Right kidney (tissue), 1 donor: ENCODE results near the gene TTC13.
"Not testable (repeated sequence)": the region's sequence is repeated elsewhere in the genome, so short reads cannot be mapped to it uniquely, and the experiment has no call there.

Experiments
- DNase-seq: peaks from one replicate; pipeline ENCODE4 v3.0.0-alpha.2; 2016

TTC13 gene

DNA sequence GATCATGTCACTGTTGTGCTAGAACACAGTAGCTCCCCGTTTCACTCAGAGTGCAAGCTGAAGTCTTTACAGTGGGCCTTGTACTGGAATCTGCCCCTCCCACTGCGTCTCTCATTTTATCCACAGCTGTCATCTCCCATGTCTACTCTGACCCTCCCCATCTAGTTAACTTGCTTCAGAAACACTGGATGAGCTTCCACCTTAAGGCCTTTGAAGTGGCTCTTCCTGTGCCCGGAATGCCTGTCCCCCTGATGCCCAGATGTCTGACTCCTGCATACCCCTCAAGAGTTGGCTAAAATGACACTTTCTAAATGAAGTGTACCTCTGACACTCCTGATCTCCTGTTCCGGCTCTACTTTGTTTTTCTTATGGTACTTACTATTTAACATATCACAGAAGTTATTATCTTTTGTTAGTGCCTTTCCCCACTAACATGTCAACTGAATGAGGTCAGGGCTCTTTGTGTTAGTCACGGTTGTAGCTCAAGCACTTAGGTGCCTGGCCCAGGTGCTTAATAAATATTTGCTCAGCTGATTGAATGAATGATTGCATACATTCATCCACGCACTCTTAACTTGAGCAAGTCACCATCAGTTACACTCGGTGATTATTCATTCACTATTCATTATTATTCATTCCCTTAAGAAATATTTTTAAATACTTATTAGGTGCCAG, 13.6 kb upstream of the TTC13 start:
- DNase-seq, result no peak

DNA sequence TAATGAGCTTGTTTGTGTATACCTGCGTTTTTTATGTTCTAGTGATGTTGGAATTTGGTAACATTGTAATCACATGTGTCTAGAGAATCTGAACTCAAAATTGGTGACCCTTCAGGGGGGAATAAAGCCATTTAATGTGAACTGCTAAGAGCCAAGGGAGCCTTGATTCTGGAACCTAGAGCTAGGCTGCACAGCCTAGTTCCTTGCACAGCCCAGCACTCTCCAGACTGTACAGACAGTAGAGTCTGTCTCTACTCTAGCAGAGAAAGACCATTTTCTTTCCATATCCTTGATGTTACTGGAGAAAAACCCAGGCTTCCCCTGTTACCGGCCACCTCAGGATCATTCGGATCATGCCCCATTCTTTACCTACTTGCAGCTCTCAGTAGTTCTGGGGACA, 8.8 kb upstream of the TTC13 start:
- DNase-seq, result no peak

DNA sequence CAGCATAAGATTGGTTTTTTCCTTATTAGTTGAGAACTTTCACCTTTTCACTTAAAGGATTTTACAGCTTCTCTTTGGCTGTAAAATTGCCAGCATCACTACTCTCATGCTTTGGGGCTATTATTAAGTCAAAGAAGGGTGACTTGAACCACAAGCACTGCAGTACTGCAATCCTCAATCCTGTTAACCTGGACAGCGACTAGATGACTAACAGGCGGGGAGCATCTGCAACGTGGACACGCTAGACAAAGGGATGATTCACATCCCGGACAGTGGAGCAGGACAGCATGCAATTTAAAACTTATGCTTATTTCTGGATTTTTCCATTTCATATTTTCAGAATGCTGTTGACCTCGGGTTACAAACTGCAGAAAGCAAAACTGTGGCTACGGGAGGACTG, 8.3 kb upstream of the TTC13 start:
- DNase-seq, result no peak

DNA sequence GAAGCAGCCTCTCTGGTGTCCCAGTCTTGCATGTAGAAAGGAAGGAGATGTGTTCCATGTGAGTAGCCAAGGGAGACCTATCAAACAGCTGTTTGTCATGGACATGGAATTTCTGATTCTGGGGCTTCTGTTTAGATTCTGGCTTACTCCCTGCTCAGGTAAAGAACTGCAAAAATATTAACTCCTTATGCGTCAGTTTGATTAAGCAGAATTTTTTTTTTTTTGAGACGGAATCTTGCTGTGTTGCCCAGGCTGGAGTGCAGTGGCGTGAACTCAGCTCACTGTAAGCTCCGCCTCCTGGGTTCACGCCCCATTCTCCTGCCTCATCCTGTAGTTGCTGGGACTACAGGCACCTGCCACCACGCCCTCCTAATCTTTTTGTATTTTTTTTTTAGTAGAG, 7.0 kb upstream of the TTC13 start:
- no peak for DNase-seq

DNA sequence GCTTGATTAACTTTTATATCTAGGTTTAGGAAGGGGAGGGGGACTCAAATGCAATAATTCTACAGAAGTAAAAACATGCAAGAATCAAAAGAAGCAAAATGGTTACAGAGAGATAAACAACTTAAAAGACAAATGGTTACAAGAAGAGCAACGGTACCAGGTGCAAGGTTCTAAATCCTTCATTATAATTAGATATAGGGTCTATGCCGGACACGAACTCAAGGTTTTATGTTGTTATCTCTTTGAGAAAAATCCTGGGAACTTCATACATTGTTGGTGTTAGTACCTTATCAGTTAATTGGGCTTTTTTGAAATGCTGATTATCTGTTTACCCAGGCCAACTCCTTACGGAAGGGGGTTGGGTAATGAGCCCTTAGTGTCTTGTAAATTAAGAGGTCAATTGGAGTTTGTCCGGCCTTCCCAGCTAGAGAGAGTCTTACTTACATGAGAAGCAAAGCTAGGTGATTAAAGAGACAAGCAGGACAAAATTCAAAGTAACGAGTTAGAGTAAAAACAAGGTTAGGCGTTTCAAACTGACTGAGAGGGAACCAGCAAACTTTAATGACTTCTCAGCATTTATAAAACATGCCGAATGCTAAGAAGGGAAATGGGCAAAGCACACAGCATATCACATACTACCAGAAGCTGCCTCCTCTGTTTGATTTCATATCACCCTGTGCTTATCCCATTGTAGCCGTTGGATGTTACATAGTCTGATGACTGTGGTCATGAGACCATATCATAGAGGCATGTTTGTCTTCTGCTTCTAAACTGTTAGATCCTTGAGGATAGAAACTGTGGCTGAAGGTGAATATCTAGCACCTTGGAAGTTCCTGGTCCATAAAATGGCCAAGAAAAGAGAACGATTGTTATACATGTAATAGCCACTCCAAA, 6.2 kb upstream of the TTC13 start:
- not testable (repeated sequence) for DNase-seq

DNA sequence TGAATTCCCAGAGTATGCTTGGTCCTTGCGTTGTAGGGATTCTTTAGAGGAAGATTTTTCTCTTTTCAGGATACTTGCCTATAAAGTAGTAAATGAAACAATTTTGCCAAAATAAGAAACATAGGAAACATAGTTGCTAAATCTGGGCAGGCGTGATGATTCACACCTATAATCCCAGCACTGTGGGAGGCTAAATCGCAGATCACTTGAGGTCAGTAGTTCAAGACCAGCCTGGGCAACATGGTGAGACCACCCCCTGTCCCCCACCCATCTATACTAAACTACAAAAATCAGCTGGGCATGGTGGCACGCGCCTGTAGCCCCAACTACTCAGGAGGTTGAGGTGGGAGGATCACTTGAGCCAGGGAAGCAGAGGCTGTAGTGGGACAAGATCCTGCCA, 5.2 kb upstream of the TTC13 start:
- no peak for DNase-seq

DNA sequence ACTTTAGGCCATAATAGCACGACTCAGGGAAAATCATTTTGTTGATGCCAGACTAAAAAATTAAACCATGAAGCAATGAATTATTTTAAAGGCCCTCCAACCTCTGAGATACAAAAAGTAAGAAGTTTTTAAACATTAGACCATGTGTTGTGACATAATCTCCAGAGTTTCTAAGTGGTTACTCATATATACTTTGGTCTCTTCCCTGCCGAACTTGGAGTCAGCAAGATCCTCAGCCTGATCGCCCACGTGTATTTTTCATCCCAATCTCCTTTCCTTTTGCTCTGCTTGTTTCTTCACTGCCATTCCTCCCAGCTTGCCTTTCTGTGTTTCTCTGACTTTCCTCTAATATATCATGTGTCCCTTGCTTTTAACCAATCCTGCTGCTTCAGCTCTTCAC, 4.0 kb upstream of the TTC13 start:
- DNase-seq, result no peak

DNA sequence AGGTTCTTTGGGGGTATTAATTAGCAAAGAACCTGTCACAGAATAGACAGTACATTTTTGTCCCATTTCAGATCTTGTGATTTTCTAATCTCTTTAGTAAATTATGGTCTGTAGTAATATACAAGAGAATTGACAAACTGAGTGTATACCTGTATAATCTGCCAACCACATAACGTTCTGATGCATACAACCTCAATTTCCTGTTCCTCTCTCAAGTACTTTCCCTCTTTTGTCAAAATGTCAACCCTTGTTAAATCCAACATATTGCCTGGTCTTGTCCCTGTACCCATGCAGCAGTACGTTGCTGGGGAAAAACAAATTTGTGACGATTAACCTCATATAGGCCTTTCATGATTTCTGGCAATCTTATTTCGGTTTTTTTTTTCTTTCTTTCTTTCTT, 1.3 kb upstream of the TTC13 start:
- no peak for DNase-seq

DNA sequence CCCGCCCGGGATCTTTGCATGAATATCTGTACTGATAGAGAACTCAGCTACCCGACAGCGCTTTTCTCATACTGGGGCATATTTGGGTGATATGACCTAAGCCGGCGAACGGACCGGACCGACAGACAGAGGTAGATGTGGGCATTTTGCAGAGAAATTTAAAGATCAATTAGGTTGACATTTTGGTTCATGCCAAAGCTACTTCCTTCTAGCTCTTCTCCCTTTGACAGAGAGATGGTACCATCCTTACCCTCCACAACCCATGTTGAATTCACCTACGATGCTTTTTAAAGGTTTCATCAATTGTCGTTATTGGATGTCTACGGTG, 692 bp upstream of the TTC13 start:
- no peak for DNase-seq

DNA sequence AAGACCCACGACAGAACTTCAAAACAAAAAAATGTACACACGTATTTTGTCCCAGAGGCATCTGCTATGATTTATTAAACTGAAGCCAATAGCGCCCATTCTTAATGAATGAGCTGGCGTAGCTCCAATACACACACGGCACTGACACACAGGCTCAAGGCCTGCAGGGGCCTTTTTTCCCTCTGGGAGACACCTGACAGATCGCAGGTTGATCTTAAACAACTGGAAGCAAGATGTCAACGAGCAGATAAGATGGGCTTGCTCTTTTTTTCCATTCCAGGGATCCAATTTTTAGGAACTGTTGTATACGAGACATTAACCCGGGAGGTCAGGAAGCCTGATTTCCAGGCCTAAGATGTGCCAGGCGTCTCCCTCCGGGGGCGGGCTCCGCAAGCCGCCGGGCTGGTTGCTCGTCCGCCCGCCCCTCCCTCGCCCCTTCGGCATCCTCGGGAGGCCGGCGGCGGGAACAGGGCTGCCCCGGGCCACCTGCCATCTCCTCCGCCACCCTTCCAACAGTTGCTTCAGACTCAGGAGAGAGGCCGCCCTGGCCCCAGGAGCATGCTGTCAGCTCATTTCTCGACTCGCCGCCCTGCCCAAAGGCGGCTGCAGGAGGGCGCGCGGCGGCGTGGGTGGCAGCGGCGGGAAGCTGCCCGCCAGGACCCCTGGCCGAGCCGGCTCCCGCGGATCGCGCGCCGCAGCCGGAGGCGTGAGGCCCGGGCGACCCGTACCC, 735 bp downstream of the TTC13 start:
- peak; percentile 74 for DNase-seq

DNA sequence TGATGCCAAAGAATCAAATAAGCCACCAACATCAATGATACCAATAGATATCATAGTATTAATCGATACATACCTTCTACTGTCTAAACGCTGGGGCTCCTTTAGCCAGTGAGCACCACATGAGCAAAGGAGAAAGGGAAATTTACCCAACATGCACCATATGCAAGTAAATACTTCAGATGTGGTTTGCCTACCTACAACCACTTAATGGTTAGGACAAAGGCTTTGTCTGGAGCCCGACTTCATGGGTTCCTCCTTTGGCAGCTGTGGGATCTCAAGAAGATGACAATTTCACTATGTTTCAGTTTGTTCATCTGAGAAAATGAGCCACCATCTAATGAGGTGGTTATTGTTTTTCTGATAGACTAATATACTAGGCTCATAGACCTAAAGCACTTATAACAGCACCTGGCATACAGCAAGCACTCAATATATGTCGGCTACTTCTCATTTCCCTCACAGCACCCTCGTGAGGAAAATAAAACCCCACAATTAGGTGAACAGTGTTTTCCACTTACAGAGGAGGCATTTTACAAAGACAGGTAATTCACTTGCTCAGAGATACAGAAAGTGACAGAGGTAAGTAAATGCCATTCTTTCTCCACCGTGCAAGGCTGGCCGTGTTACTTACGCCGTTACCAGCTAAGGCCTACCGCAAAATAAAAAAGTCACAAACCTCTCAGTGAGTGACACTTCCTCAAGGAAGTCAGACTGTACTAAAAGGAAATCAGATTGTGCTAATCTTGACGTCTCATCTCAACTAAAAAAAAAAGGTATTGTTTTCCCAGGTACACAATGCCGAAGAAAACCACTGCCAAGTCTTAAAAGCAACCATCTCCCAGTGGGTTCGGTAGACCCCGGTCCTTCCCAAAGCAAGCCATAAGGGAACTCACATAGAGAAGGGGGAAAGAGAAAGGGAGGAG, 1.6 kb downstream of the TTC13 start:
- peak; percentile 6 for DNase-seq

DNA sequence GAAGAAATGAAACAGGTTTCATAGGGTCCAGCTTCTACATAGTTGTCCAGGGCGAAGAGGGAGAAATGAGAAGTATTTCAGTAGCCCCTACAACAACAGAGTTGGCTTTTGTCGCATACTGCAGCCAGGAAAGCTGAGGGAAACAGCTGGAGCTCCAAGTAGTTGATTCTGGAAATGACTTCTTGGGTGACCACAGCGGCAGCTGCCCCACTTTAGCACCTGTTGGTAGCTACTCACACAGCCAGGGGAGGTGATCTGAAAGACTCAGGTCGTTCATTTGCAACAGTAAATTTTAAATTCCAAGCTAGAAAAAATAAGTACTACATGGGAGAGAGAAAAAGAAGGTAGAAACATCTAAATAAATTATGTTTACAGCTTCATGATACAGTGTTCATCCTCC, 2.3 kb downstream of the TTC13 start:
- no peak for DNase-seq

DNA sequence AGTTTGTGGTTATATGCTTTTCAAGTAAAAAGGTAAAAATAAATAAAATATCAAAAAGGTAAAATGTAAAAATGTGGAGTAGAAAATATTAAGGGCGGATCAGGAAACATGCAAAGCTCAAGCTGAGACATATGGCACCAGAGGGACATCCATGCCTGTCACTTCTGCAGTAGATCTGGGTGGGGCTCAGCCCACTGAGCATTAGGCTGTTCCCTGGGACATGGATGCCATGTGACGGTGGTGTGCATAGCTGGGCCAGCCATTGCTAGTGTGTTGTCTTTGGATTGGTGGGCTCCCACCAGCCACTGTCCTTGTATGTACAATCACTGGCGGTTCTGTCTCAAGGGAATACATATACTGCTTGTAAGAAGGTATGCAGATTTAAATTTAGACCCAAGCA, 3.0 kb downstream of the TTC13 start:
- DNase-seq, result no peak

DNA sequence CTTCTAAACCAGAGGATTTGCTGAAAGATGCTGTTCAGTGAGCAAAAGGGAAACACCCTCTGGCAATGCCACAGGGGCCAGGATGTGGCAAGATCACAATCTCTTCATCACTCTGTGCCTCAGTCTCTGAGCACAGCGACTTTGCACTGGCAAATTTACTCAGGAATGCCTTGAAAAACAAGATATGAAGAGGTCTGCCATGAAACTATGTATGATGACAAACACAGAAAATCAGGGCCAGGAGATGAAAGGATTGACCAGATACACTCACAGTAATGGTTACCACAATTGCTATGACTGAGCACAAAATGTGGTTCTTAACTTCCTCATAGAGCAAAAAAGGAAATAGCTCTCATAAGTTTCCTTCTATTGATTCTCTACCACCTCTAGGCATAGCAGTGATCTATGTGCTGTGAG, 5.8 kb downstream of the TTC13 start:
- DNase-seq, result no peak

DNA sequence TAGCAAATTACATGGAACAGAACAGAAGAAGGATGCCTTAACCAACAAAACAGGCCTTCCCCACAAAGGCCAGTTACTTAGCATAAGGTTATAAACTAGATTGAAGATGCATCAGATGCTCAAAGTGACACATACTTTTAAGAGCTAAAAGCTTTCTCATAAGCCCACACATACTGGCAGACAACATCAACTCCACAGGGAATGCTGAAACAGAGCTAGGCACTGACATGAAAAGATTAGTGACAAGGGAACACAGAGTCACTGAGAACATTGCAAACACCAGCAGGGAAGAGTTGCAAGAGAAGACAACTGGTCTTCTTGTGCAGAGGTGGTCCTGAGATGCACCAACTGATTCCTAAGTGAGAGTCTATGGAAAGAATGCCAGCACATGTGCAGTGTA, 6.9 kb downstream of the TTC13 start:
- no peak for DNase-seq

DNA sequence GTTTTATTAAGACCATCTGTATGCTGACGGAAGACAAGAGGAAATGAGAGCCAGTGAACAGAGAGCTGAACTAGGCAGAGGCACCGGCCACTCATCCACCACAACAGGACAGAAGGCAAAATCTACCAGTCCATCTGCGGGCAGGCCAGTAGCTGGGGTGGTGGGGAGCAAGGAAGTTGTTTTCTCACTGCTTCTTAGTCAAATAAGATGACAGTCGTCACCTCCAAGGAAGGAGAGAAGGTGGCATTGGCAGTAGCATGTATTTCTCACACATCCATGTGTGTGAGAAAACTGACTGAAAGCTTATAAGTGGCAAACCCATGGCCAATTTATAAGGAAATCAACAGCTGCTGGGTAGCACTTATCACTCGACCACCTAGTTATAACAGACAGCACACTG, 8.2 kb downstream of the TTC13 start:
- DNase-seq, result no peak

DNA sequence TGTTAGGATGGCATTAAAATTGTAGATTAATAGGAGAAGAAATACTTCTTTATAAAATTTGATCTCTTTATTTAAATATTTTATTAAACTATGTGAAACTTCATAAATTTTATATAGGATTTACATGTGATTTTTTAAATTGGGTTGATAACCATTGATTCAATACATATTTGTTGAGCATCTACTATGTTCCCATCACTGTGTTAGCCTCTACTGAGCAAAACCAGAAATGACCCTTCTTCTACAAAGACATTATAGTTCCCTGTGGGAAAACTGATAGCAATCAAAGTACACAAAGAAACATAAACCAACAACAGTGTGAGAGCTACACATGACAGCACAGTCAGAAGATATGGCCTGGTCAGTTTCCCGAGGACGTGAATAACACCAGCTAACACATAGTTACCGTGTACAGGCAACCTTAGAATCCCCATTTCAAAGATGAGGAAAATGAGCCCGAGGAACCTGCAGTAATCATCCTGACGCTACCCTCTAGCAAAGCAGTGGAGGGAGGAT, 12.2 kb downstream of the TTC13 start:
- DNase-seq, result no peak

DNA sequence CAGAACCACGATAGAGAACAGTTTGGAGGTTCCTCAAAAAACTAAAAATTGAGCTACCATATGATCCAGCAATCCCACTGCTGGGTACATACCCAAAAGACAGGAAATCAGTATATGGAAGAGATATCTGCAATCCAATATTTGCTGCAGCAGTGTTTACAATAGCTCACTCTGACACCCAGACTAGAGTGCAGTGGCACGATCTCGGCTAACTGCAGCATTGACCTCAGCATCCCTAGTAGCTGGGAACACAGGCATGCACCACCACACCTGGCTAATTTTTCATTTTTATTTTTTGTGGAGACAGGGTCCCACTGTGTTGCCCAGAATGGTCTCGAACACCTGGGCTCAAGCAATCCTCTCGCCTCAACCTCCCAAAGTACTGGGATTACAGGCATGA, 13.1 kb downstream of the TTC13 start:
- DNase-seq, result no peak

DNA sequence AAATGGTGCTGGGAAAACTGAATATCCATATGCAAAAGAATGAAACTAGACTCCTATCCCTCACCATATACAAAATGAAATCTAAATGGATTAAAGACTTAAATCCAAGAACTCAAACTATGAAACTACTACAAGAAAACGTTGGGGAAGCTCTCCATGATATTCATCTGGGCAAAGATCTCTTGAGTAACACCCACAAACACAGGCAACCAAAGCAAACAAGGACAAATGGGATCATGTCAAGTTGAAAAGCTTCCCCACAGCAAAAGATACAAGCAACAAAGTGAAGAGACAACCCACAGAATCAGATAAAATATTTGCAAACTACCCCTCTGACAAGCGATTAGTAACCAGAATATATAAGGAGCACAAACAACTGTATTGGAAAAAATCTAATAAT, 13.8 kb downstream of the TTC13 start:
- DNase-seq, result no peak

DNA sequence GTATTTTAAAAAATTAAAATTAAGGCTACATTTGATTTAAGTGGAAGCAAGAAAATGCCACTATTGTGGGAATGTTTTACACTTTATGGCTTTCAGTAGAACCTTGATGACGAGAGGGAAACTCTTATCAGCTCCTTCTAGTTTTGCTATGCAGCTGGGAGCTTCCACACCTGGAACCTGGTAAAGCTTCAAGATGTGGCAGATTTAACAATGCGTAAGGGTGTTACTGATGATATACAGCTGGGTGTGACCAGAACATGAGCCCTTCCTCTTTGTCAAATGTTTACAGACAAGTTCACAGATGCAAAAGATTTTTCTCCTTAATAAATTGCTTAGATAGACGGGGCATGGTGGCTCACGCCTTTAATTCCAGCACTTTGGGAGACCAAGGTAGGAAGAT, 20.3 kb downstream of the TTC13 start:
- no peak for DNase-seq

DNA sequence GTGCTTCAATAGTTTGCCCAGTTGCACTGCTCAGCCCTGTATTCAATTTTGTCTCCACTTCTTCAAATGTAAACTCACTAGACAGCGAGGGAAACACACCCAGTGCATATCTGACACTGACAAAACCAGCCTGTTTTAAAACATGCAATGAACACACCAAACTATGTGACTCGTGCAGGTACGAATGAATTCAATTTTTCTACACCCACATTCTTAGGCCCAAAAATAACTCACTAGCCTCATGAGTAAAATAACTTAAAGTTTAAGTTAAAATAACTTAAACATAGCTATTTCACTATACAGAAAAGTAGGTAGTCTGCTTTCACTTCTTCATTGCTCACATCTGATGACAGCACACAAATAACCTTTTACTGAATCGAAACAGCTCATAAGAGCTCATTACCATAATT, 21.1 kb downstream of the TTC13 start:
- no peak for DNase-seq

DNA sequence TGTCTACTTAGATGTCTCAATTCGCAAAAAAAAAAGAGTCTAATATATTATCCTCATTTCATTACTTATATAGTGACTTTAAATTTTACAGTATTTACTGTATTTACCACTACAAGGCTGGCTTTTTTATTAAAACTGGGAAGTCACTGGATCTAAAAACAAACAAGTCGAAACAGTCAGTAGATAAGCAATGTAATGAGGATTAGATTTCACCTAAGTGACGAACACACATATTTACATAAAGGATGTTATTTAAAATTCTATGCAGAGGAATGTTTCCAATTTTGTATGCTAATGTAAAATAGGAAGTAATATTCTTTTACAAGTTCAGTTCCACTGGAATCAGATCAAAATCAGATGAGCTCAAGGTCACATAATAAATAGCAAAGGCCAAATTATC, 28.3 kb downstream of the TTC13 start:
- no peak for DNase-seq
